Bone marrow (tissue), 2 donors: Measurements from ENCODE around the gene L3MBTL1.

Experiments
- DNase-seq, 2 donors: peaks; one replicate each; lab custom pipeline; 2025; lab: John Stamatoyannopoulos, UW

Gene L3MBTL1

DNA sequence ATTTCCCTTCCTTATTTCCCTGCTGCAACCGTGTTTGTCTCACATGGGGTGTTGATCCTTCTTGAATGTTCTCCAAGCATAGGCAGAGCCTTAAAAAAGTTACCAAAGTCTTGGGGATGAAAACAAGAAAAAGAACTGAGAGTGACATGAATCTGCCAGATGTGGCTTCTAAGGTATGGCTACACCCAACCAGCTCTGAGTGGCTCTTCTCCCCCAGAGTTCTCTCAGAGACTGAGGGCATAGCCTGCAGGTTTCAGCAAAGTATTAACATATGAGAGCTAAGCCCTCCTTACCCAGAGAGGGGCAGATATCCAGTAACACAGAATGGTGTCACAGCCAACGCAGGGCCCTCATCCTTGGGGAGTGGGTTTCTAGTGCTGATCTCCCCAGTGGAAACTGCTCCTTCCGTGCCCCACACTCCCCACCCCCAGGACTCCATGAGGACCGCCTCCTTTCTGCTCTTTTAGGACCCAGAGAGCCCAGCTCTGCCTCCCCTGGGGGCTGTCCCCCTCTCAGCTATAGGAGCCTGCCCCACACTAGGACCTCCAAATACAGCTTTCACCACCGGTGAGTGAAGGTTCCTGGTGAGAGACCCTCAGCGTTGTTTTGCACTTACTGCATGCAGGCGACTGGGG lies 28.0 kb downstream of the L3MBTL1 start:
- no peak for DNase-seq

GRCh38 chr20:43536041-43536816 lies 28.7 kb downstream of the L3MBTL1 start:
- DNase-seq: no peak

GRCh38 chr20:43536817-43537440 lies 29.4 kb downstream of the L3MBTL1 start:
- no peak for DNase-seq

DNA sequence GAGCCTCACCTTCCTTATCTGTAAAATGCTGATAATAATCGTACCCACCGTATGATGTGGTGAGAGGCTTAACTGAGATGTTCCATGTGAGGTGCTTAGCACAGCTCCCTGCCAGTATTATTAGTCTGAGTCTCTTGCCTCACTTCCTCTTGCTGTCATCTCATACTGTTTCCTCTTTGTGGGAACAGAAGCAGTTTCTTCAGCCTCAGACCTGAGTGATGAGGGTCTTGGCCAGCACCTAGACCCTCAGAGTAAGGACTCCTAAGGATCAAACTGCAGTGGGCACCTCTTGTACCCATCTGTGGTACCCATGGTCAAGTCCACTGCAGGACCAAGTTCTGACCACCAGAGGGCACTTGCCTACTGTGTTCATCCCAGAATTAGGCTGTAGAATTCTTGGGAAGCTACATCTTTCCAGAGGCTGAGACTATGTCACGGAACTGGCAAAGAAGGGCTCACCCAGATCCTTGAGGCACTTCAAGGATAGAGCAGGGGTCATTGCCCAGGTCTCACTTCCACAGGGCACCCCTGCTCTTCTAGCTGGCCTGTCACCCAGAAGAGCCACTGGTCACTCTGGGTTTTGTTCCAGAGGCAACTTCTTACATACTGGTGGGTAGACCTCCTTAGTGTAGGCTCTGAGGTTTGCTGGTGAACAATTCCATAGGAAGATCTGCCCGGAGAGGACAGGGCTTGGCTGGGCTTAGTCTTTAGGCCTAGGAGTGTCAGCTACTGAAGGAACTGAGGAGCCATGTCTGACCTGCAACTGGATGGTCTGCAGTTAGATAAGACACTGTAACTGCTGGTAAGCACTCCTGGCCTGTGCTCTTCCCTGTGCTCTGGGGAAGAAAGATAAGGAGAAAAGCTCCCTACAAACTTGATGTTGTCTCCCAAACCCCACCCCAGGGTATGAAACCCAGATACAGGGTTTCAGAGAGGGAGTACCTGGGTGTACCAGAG lies 30.7 kb downstream of the L3MBTL1 start:
- peak in 1 of 2 donors; percentile 16 for DNase-seq

GRCh38 chr20:43538878-43539700 lies 31.6 kb downstream of the L3MBTL1 start:
- DNase-seq: no peak

DNA sequence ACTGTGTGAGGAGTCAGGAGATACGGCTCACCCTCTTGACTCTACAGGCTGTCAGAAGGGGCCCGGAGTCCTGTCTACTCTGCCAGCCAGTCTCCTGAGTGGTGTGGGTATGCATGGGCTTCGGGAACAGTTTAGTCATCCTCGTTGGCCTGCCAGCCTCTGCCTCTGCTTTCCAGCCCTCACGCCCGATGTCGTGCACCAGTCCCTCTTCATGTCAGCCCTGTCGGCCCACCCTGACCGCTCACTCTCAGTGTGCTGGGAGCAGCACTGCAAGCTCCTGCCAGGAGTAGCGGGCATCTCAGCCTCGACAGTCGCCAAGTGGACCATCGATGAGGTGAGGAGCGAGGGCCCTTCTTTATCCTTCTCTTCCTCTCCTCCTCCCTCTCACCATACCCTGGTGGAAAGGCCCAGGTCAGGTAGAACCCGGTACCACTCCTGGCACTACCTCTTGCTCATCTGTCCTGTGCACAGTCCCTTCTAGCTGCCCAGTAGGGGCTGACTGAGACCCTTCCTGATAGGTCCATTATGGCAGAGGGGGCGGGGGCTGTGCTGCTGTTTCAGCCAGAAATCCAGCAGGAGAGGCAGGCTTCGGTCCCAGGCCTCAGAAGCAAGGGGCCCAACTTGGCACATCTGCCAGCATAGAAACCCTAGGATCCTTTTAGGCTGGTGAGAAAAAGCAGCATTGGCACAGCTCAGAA lies 32.6 kb downstream of the L3MBTL1 start:
- DNase-seq: no peak

DNA sequence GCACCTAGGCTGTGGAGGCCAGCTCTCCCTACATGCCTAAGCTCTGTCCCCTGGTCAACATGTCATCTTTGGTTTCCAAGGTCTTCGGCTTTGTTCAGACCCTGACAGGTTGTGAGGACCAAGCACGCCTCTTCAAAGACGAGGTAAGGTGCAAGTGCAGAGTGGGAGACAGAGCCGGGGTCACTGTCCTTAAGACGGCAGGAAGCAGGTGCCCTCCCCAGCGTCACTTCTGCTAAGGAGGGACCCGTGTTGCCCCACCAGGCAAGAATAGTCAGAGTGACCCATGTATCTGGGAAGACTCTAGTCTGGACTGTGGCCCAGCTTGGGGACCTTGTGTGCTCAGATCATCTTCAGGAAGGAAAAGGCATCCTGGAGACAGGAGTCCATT lies 33.2 kb downstream of the L3MBTL1 start:
- DNase-seq: no peak

DNA sequence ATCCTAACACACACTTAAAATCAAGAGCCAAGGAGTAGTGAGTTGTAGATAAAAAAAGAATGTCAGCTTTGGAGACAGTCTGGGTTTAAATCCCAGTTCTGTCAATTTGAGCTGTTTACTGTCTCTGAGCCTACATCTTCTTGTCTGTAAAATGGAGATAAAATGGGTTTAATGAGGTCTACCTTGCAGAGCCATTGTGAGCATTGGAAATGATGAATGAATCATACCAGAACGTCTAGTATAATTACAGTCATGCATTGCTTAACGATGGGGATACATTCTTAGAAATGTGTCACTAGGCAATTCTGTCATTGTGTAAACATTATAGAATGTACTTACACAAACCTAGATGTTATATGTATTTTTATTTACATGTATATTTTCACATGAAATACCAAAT lies 33.7 kb downstream of the L3MBTL1 start:
- DNase-seq: no peak

GRCh38 chr20:43542161-43542560 lies 34.7 kb downstream of the L3MBTL1 start:
- no peak for DNase-seq

- DNase-seq: no peak
Measured at GRCh38 chr20:43542674-43543073, 35.2 kb downstream of the L3MBTL1 start.

- no peak for DNase-seq
Measured at GRCh38 chr20:43543138-43543537, 35.6 kb downstream of the L3MBTL1 start.

GRCh38 chr20:43544501-43544900 lies 37.0 kb downstream of the L3MBTL1 start:
- no peak for DNase-seq

- DNase-seq: no peak
Measured at GRCh38 chr20:43545837-43546578, 38.5 kb downstream of the L3MBTL1 start.

- DNase-seq: no peak
Measured at GRCh38 chr20:43548273-43548880, 40.9 kb downstream of the L3MBTL1 start.

GRCh38 chr20:43549416-43550065 lies 42.0 kb downstream of the L3MBTL1 start:
- no peak for DNase-seq

DNA sequence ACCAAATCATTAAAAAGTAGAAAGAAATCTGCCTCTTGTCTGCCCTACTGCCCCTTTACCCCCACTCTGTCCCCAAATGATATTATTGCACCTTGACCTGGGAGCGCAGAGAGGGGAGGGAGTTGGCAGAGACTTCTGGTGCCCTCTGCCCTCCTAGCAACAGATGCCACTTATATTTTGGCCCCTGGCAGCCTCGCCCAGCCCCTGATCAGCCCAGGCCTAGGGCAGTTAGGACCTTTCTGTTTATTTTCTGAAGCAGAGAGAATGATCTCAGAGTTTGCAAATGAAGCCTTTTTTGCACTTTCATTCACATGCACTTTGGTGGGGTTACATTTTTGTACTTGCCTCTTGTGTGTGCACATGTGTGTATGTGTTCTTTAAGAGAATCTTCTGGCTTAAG lies 43.0 kb downstream of the L3MBTL1 start:
- DNase-seq: no peak

GRCh38 chr20:43554369-43554768 lies 46.9 kb downstream of the L3MBTL1 start:
- DNase-seq: no peak

DNA sequence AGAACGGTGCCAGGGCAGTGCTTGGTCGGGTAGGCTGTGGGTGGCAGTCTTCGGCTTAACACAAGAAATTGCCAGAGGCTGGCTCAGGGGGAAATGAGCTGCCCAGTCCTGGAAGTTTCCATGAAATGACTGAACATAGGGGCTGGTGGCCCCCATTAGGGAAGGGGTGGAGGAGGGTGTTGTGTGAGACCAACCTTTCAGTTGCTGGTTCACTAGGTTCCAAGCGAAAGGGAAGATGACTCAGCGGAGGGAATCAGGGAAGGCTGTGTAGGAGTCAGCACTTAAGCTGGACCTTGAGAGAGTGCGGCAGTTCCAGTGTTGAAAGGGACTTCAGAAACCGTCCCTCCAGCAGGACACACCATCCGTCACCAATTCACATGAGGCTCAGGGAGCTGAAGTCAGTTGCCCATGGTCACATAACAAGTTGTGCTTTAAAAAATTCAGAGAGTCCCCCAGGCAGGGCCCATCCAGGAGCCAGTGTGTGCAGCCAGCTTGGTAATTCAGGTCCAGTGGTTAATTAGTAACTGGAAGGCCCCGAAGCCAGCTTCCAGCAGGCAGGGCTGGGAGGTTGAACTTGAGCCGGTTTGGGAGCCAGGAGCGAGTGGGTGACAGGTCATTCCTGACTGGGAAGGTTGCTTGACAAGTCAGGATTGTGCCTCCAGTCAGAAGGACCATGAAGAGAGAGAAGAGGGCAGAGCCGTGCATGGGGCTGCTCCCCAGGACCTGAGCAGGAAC lies 51.1 kb downstream of the L3MBTL1 start, which contains the start of gene SGK2:
Gene SGK2 (plus strand): TSS at position 616 of the 735 bp plus-strand sequence. CDS start 7,469 bp downstream, outside the sequence.
- no peak for DNase-seq
